ENCODE data around the gene RILP.

Gene RILP

DNA sequence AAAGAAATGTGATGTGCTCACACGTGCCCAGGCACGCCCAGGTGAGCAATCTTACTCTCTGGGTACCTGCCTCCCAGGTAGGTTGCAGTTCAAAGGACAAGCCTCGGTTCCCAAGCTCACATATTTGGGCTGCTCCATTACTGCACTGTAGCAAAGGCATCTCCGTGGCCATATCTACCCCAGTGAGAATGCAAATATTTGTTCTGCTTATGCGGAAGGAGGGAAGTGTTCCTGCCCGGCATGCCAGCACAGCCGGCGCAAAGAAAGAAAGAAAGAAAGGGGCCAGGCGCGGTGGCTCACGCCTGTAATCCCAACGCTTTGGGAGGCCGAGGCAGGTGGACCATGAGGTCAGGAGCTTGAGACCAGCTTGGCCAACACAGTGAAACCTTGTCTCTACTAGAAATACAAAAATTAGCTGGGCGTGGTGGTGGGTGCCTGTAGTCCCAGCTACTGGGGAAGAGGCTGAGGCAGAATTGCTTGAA, 51.8 kb downstream of the RILP start:
- DNase-seq = no peak

All from right hindlimb (tissue), 1 donor.